HEK293T (cell line): ENCODE measurements around the gene ANXA1.

Source experiments
- BHLHE40 ChIP-seq: fragments of 450-650 bp; IDR thresholded peaks from 2 replicates; pipeline ENCODE4 v1.6.1; 2016; ENCODE audit warnings: mild to moderate bottlenecking, moderate library complexity, borderline replicate concordance
- FOXA1 ChIP-seq: fragments of 450-650 bp; IDR thresholded peaks from 2 replicates; pipeline ENCODE4 v1.6.1; 2016; ENCODE audit warnings: mild to moderate bottlenecking
- FOXM1 ChIP-seq: fragments of 450-650 bp; IDR thresholded peaks from 2 replicates; pipeline ENCODE4 v1.6.1; 2017; ENCODE audit warnings: mild to moderate bottlenecking, borderline replicate concordance
- NFRKB ChIP-seq: fragments of 450-650 bp; IDR thresholded peaks from 2 replicates; pipeline ENCODE4 v1.6.1; 2016; ENCODE audit warnings: mild to moderate bottlenecking, moderate library complexity
- SUZ12 ChIP-seq: fragments of 450-650 bp; IDR thresholded peaks from 2 replicates; pipeline ENCODE4 v1.6.1; 2016; ENCODE audit warnings: mild to moderate bottlenecking
- TARDBP ChIP-seq: fragments of 450-650 bp; IDR thresholded peaks from 2 replicates; pipeline ENCODE4 v1.6.1; 2016
- ZNF384 ChIP-seq: fragments of 450-650 bp; IDR thresholded peaks from 2 replicates; pipeline ENCODE4 v1.6.1; 2016

GRCh38 chr9:73166468-73166867 lies 14.8 kb downstream of the ANXA1 start:
- TF ChIP-seq ZNF384 (no peak), TARDBP (no peak), BHLHE40 (no peak), SUZ12 (no peak), FOXM1 (no peak), FOXA1 (no peak), NFRKB (no peak)
